OCI-M2 (cell line): ENCODE measurements around the gene RTEL1.
"Not testable (repeated sequence)": the region's sequence is repeated elsewhere in the genome, so short reads cannot be mapped to it uniquely, and the experiment has no call there.

Source experiments
- DNase-seq: peaks from one replicate; lab custom pipeline; 2025; ENCODE audit not compliant: unreplicated experiment; lab: John Stamatoyannopoulos, UW

Gene RTEL1

DNA sequence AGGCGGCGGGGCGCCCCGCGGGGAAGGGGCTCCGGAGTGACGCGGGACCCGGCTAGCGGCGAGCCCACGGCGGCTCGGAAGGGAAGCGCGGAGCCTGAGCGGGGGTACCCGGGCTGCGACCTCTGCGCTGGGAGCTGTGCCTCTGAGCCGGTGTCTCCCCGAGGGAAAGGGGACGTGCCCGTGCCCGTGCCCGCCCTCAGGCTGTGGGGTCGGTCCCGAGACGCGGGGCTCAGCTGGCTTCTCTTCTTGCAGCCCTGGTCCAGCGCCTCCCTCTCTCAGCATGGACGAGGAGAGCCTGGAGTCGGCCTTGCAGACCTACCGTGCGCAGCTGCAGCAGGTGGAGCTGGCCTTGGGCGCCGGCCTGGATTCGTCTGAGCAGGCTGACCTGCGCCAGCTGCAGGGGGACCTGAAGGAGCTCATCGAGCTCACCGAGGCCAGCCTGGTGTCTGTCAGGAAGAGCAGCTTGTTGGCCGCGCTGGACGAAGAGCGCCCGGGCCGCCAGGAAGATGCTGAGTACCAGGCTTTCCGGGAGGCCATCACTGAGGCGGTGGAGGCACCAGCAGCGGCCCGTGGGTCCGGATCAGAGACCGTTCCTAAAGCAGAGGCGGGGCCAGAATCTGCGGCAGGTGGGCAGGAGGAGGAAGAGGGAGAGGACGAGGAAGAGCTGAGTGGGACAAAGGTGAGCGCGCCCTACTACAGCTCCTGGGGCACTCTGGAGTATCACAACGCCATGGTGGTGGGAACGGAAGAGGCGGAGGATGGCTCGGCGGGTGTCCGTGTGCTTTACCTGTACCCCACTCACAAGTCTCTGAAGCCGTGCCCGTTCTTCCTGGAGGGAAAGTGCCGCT, 50.4 kb downstream of the RTEL1 start:
- DNase-seq: no peak

DNA sequence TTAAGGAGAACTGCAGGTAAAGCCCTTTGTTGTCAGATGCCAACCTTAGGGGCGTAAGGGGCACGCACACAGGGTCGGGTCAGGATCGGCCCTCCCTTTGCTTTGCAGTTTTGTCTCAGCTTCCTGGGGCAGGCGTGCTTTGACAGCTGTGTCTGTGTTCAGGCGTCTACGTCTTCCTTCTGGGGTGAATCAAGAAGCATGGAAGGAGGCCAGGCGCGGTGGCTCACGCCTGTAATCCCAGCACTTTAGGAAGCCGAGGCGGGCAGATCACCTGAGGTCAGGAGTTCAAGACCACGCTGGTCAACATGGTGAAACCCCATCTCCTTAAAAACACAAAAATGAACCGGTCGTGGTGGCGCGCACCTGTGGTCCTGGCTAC, 51.0 kb downstream of the RTEL1 start:
- no peak for DNase-seq

GRCh38 chr20:63711085-63711645, 53.1 kb downstream of the RTEL1 start:
- no peak for DNase-seq

GRCh38 chr20:63712191-63712590, 54.1 kb downstream of the RTEL1 start:
- no peak for DNase-seq

GRCh38 chr20:63714858-63715257, 56.7 kb downstream of the RTEL1 start:
- DNase-seq: no peak

DNA sequence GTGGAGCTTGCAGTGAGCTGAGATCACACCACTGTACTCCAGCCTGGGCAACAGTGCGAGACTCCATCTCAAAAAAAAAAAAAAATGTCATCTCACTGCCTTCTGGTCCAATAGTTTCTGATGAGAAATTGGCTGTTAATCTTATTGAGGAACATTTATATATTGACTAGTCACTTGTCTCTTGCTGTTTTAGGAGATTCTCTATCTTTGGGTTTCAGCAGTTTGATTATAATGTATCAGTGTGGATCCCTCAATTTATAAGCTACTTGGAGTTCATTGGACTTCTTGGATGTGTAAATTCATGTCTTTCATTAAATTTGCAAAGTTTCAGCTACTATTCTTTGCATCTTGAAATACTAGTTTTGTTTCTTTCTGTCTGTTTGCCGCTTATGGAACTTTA, 60.9 kb downstream of the RTEL1 start:
- DNase-seq: no peak

- DNase-seq: not testable (repeated sequence)
These were observed 65.0 kb downstream of the RTEL1 start for GRCh38 chr20:63722967-63723622.

- not testable (repeated sequence) for DNase-seq
These were observed 72.1 kb downstream of the RTEL1 start for GRCh38 chr20:63730189-63730733.

DNA sequence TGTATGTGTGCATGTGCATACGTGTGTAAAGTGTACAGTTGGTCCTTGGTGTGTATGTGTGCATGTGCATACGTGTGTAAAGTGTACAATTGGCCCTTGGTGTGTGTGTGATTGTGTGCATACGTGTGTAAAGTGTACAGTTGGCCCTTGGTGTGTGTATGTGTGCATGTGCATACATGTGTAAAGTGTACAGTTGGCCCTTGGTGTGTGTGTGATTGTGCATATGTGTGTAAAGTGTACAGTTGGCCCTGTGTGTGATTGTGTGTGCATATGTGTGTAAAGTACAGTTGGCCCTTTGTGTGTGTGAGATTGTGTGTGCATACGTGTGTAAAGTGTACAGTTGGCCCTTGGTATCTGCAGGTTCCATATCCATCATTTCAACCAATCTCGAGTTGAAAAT, 73.3 kb downstream of the RTEL1 start:
- DNase-seq: no peak

DNA sequence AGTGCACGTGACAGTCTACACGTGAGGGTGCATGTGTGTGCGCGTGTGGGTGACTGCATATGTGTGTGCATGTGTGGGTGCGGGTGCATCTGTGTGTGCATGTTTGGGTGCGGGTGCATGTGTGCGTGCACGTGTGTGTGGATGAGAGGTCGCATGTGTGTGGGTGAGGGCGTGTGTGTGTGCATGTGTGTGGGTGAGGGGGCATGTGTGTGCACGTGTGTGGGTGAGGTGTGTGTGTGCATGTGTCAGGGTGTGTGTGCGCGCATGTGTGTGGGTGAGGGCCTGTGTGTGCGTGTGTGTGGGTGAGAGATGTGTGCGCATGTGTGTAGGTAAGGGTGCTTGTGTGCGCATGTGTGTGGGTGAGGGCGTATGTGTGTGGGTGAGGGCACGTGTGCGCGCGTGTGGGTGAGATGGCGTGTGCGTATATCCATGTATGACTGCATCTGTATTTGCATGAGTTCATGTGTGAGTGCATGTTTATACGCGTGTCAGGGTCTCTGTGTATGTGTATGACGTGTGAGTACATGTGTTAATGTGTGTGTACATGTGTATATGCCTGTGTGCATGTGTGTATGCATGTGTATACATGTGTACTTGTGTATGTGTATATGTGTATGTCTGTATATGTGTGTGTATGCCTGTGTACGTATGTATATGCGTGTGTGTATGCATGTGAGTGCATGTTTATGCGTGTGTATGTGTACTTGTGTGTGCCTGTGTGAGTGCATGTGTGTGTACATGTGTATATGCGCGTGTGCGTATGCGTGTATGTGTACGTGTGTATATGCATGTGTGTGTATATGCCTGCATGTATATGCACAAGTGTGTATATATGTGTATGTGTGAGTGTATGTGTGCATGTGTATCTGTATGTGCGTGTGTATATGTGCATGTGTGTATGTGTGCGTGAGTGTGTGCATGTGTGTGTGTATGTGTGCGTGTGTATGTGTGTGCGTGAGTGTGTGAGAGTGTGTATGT, 74.3 kb downstream of the RTEL1 start:
- no peak for DNase-seq

DNA sequence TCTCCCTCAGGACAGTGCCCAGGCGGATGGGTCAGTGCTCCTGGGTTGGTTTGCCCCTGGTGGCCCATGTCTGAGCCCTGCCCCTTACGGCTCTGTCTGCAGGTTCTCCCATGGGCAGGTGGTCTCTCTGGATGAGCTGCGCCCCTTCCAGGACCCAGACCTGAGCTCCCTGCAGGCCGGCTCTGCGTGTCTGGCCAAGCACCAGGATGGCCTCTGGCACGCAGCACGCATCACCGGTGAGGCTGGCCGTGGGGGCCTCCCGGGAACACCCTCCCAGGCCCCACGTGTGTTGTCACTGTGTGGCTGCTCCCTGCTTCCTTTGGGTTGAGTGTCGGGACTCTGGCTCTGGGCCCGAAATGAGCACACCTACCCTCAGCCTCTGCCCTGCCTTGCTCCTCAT, 75.0 kb downstream of the RTEL1 start:
- no peak for DNase-seq

DNA sequence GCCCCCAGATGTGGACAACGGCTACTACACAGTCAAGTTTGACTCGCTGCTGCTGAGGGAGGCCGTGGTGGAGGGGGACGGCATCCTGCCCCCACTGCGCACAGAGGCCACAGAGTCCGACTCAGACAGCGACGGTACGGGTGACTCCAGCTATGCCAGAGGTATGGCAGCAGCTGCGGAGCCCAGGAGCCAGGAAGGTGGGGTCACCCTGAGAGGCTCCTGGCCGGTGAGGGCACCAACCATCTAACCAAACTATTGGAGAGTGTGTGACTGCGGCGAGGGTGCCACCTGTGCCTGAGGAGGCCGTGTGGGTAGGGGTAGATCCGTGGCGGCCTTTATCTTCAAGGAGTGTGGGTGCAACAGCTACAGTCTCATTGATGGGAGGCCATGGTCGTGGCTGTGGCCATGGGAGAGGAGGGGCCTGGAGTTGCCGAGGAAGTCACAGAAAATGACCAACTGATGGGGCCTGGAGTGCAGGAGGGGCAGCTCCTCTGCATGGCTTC, 75.5 kb downstream of the RTEL1 start:
- DNase-seq: no peak

- no peak for DNase-seq
These were observed 76.2 kb downstream of the RTEL1 start for GRCh38 chr20:63734111-63734945.

DNA sequence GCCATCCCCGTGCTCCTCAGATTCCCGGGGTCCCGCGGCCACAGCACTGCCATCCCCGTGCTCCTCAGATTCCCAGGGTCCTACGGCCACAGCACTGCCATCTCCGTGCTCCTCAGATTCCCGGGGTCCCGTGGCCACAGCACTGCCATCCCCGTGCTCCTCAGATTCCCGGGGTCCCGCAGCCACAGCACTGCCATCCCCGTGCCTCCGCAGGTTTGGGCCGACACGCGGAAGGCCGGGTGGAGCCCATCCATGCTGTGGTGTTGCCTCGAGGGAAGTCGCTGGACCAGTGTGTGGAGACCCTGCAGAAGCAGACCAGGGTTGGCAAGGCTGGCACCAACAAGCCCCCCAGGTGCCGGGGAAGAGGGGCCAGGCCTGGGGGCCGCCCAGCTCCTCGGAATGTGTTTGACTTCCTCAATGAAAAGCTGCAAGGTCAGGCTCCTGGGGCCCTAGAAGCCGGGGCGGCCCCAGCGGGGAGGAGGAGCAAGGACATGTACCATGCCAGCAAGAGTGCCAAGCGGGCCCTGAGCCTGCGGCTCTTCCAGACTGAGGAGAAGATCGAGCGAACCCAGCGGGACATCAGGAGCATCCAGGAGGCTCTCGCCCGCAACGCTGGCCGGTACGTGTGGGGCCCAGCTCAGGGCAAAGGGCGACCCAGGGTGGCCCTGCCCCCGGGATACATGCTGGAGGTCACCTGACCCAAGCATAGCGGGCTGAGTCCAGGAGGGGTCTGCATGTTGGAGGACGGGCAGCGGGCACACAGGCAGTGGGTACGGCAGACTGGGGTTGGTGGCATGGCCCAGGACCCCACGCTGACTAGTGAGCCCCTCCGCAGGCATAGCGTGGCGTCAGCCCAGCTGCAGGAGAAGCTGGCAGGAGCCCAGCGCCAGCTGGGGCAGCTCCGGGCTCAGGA, 77.1 kb downstream of the RTEL1 start:
- no peak for DNase-seq

GRCh38 chr20:63735859-63736718, 78.0 kb downstream of the RTEL1 start, which contains the start of gene LIME1:
LIME1 (plus strand) TSS chr20:63736664; CDS start chr20:63737550, 886 bp downstream.
- no peak for DNase-seq

DNA sequence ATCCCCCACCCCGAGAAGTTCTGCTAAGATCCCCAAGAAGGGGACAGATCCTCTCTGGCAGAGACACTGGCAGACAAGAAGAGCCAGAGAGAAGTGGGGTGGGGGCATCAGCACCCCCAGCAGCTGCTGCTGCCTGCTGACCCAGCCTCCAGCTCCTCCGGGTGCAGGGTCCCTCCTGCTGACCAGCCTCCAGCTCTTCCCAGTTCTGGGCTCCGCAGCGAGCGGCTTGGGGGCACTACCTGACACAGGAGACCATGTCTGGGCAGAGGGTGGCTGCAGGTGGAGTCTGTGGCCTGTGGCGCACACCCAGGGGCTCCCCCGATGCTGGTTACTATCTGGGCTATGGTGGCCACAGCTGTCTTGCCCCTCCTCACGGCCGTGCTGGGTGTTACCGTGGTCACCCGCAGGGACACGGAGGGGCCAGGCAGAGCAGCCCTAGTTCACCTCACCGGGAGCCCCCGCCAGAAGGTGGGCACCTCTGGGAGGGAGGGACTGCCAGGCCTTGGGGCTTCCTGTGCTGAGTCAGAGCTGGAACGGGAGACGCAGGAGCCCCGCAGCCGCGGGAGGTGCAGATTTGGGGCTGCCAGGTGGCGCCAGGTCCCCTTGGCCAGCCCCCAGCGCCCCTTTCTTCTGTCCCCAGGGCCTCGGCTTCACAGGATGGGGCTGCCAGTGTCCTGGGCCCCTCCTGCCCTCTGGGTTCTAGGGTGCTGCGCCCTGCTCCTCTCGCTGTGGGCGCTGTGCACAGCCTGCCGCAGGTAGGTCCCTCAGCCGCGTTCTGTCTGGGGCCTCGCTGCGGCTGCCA, 79.0 kb downstream of the RTEL1 start:
- DNase-seq: no peak

- DNase-seq: no peak
These were observed 79.5 kb downstream of the RTEL1 start for GRCh38 chr20:63737695-63737944.
